Activated naive CD4-positive, alpha-beta T cell treated with anti-CD3 and anti-CD28 coated beads, Interleukin-2, amount 10 ng/mL, durations not matched to agents 7 days and 5 days (primary cell): ENCODE measurements around the gene CRBN.
A peak's percentile ranks its signal among the peaks of the same experiment; 100 is the strongest.

ENCODE experiments used
- CTCF ChIA-PET: fragments of 350-600 bp; sonication (Branson Sonifier 250); formaldehyde crosslinking; loops from one replicate; lab custom pipeline; 2021; ENCODE audit warnings: antibody characterized with exemption; lab: Charles Lee
- DNase-seq: peaks from one replicate; pipeline ENCODE4 v3.0.0-alpha.2; 2020
- H3K27ac Mint-ChIP-seq: one replicate; pipeline ENCODE4 v1.8.0; 2021; ENCODE audit warnings: mild to moderate bottlenecking, moderate library complexity, mixed read lengths
- H3K27me3 Mint-ChIP-seq: one replicate; pipeline ENCODE4 v1.8.0; 2021; ENCODE audit warnings: mild to moderate bottlenecking, mixed read lengths
- H3K36me3 Mint-ChIP-seq: one replicate; pipeline ENCODE4 v1.8.0; 2021; ENCODE audit warnings: mixed read lengths
- H3K4me1 Mint-ChIP-seq: one replicate; pipeline ENCODE4 v1.8.0; 2021; ENCODE audit warnings: mixed read lengths
- H3K4me3 Mint-ChIP-seq: one replicate; pipeline ENCODE4 v1.8.0; 2021; ENCODE audit warnings: mild to moderate bottlenecking, moderate library complexity, mixed read lengths
- H3K9me3 Mint-ChIP-seq: one replicate; pipeline ENCODE4 v1.8.0; 2021; ENCODE audit warnings: mixed read lengths

The CRBN gene

GRCh38 chr3:3191675-3192285 lies 12.3 kb upstream of the CRBN start:
- H3K4me1 Mint-ChIP-seq, result peaks cover 27% of the 10 kb centered on the region
- no peaks in the 10 kb centered on the region for H3K9me3 Mint-ChIP-seq
- CTCF ChIA-PET, result interaction anchor here (1.0 to 1.3 kb wide), 3 partner anchors 9 to 10 kb away, joined by 3 to 5 read pairs (median 5); no protein-coding TSS in a partner anchor
- peak overlapping the region; percentile 83 for H3K27ac Mint-ChIP-seq
- DNase-seq, result peak; percentile 24
- H3K4me3 Mint-ChIP-seq, result no peak overlapping the region
- H3K36me3 Mint-ChIP-seq, result no peaks in the 10 kb centered on the region
- H3K27me3 Mint-ChIP-seq, result no peaks in the 10 kb centered on the region

DNA sequence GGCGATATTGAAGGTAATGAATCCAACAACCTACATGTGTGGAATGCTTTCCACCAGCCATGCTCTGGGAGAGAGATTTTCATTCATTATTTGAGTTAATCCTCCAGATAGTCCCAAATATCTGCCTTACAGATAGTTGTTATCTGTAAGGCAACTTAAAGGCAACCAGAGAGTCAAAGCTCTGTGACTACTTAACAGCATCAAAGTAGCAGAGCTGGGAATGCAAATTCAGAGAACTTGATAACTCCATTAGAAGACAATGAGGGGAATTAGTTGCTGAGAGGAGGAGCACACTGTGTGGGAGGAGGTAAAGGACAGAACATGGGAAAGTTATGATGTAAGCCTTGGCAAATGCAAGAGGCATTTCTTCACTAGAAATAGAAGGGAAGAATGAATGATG lies 10.5 kb upstream of the CRBN start:
- Mint-ChIP-seq H3K4me1 (peaks cover 27% of the 10 kb centered on the region), H3K4me3 (no peak overlapping the region), H3K9me3 (peaks cover 5% of the 10 kb centered on the region), H3K27ac (no peak overlapping the region), H3K27me3 (no peaks in the 10 kb centered on the region), H3K36me3 (no peaks in the 10 kb centered on the region)
- DNase-seq, result no peak
- CTCF ChIA-PET, result no interaction called here

DNA sequence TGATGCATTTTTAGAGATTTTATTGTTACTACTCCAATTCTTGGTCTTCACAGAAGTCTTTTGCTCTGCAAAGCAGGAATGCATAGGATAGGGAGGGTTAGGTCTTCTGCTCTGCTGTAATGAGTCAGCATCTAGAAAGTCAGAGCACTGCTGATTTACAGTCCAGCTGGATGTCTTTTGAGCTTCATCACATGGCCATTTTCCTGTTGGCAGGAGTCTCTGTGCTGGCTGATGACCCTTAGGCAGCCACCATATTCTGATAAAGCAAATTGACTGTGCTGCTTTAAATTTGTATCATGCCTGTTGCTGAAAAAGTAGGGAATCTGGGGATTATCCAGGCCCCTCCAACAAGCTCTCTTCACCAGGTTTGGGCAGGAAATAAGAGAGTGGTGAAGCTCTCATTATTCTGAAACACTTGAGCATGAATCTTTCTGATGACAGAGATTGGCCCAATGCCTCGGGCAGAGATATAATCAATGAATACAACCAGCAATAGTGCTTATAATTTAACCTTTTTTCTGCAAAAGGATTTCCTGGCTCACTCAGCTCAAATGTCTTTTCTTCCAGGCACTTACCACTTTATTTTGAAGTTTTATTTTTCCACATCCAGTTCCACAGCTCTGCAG lies 9.7 kb upstream of the CRBN start:
- Mint-ChIP-seq H3K27me3 (no peaks in the 10 kb centered on the region), H3K27ac (no peak overlapping the region), H3K4me1 (peaks cover 27% of the 10 kb centered on the region), H3K4me3 (no peak overlapping the region), H3K9me3 (peaks cover 5% of the 10 kb centered on the region), H3K36me3 (no peaks in the 10 kb centered on the region)
- CTCF ChIA-PET, result interaction anchor here (1.2 kb wide), 1 partner anchor 11 kb away, joined by 4 read pairs; no protein-coding TSS in a partner anchor
- DNase-seq, result no peak

DNA sequence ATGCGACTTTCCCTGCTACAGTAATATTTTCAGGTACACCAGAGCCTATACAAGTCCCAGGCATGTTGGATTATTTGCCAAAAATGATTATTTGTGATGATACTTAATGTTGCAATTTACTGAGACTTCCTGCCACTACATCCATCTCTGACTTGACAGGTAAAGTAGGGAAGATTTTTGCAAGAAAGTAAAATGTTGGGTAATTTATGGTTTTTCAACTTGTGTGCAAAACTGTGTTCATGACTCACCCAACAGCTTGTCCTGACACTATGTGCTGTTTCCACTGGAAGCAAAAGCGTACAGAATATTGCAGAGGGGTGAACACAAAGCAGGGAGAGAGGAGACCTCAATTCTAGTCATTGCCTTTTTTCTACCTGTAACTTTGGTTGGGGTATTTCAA lies 5.4 kb upstream of the CRBN start:
- peaks cover 5% of the 10 kb centered on the region for H3K9me3 Mint-ChIP-seq
- peaks cover 9% of the 10 kb centered on the region for H3K27me3 Mint-ChIP-seq
- H3K4me3 Mint-ChIP-seq, result no peak overlapping the region
- H3K4me1 Mint-ChIP-seq, result peaks cover 12% of the 10 kb centered on the region
- CTCF ChIA-PET, result no interaction called here
- DNase-seq, result no peak
- H3K27ac Mint-ChIP-seq, result no peak overlapping the region
- H3K36me3 Mint-ChIP-seq, result no peaks in the 10 kb centered on the region

- peaks cover 9% of the 10 kb centered on the region for H3K27me3 Mint-ChIP-seq
- CTCF ChIA-PET, result interaction anchor here (0.7 to 1.6 kb wide), 2 partner anchors 13 to 20 kb away, joined by 3 to 5 read pairs; no protein-coding TSS in a partner anchor
- H3K4me3 Mint-ChIP-seq, result peak overlapping the region; percentile 93
- H3K27ac Mint-ChIP-seq, result no peak overlapping the region
- peaks cover 26% of the 10 kb centered on the region for H3K36me3 Mint-ChIP-seq
- no peak for DNase-seq
- H3K9me3 Mint-ChIP-seq, result no peaks in the 10 kb centered on the region
- peaks cover 43% of the 10 kb centered on the region for H3K4me1 Mint-ChIP-seq
Observed at GRCh38 chr3:3180456-3180855, 965 bp upstream of the CRBN start.

DNA sequence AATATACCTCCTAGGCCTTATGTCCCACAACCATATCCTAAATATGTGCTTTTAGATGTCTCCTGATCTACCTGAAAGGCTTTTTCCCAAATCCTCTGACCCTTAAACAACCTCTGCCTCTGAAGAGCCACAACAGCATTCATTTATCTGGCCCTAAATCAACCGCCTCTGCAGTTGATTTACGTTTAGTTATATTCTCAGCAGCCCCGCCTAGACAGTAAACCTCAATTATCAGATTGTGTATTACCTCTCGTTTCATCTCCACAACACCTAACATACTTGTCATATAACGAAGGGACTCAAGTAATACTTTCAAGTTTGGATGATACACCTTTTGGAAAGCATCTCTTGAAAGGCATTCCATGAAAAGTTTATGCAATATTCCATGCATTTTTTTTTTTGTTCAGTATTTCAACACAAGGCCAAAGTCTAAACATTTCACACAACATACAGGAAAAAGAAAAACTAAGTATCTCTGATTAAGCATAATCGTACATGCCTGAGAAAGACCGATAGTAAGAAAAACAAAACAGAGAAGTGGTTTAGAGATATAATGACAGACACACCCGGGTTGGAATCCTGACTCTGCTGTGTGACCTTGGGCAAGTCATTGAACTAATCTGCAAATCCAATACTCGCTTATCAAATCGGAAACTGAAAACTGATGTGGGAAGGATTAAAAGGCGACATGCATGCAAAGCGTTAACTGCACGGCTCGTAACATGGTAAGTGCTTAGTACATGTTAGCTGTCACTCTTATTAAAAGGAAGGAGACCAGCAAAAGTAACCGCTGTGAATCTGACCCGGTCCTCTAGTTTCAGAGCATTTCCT lies 778 bp downstream of the CRBN start:
- DNase-seq, result no peak
- Mint-ChIP-seq H3K27me3 (peaks cover 9% of the 10 kb centered on the region), H3K9me3 (no peaks in the 10 kb centered on the region), H3K27ac (peak overlapping the region; percentile 90), H3K4me3 (peak overlapping the region; percentile 93), H3K36me3 (peaks cover 39% of the 10 kb centered on the region), H3K4me1 (peaks cover 59% of the 10 kb centered on the region)
- CTCF ChIA-PET, result interaction anchor here (1.0 kb wide), 1 partner anchor 1112 kb away, joined by 3 read pairs; no protein-coding TSS in a partner anchor

DNA sequence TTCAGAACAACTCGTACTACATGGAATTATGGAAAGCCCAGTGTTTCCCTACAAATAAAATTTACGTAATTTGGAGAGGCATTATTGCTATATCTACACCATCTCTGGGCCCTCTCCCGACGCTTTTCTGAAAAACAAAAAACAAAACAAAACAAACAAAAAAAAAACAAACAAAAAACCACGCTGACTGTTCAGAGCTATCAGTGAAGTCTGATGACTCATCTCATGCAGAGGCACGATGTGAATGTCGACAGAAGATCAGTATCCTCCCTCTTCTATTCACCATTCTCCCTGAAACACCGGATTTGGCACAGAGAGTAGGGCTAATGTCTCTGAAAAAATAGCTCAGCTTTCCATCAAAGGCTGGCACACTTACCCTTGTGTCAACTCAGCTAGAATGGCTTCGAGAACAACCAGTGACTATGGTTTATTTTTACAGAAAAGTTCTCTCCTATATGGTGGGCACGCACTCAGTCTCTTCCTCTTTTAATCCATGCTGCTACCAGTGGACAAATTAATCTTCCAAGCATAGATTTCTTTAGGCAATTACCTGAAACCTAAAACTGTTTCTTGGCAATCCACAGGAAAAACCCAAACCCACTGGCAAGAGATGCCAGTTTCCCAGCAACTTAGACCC lies 1.5 kb downstream of the CRBN start:
- Mint-ChIP-seq H3K9me3 (no peaks in the 10 kb centered on the region), H3K36me3 (peaks cover 46% of the 10 kb centered on the region), H3K27ac (peak overlapping the region; percentile 90), H3K4me1 (peaks cover 66% of the 10 kb centered on the region), H3K4me3 (peak overlapping the region; percentile 93), H3K27me3 (peaks cover 9% of the 10 kb centered on the region)
- CTCF ChIA-PET, result interaction anchor here (0.6 to 1.0 kb wide), 3 partner anchors 14 to 1143 kb away, joined by 3 to 4 read pairs (median 4); no protein-coding TSS in a partner anchor
- DNase-seq, result peak; percentile 27

DNA sequence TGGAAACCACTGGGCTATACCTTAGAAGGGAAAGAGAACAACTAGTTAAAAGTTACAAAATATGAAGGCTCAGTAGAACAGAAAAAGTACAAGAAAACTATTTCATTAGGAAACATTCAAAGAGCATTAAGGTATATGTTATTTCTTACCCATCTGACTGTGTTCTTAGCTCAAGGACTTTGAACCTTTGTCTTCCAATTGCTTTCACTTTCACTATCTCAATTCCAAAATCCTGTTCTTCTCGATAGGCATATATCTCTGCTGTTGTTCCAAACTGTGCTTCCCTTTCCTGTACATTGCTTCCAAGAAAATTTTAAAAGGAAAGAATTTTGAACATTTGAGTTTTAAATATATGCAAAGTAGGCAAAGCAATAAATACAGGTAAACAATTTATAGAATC lies 6.9 kb downstream of the CRBN start:
- peak overlapping the region; percentile 80 for H3K4me3 Mint-ChIP-seq
- H3K36me3 Mint-ChIP-seq, result peaks cover 59% of the 10 kb centered on the region
- H3K4me1 Mint-ChIP-seq, result peaks cover 71% of the 10 kb centered on the region
- peak overlapping the region; percentile 95 for H3K27ac Mint-ChIP-seq
- no peaks in the 10 kb centered on the region for H3K9me3 Mint-ChIP-seq
- no peaks in the 10 kb centered on the region for H3K27me3 Mint-ChIP-seq
- CTCF ChIA-PET, result interaction anchor here (1.4 kb wide), 1 partner anchor 28 kb away, joined by 4 read pairs; no protein-coding TSS in a partner anchor
- no peak for DNase-seq

GRCh38 chr3:3170998-3171397 lies 8.5 kb downstream of the CRBN start:
- H3K27me3 Mint-ChIP-seq, result no peaks in the 10 kb centered on the region
- no peak for DNase-seq
- peak overlapping the region; percentile 95 for H3K27ac Mint-ChIP-seq
- H3K4me1 Mint-ChIP-seq, result peaks cover 56% of the 10 kb centered on the region
- H3K36me3 Mint-ChIP-seq, result peaks cover 59% of the 10 kb centered on the region
- no peaks in the 10 kb centered on the region for H3K9me3 Mint-ChIP-seq
- H3K4me3 Mint-ChIP-seq, result peak overlapping the region; percentile 41
- CTCF ChIA-PET, result interaction anchor here (0.7 to 1.3 kb wide), 3 partner anchors 11 to 43 kb away, joined by 3 to 4 read pairs (median 4); no protein-coding TSS in a partner anchor

DNA sequence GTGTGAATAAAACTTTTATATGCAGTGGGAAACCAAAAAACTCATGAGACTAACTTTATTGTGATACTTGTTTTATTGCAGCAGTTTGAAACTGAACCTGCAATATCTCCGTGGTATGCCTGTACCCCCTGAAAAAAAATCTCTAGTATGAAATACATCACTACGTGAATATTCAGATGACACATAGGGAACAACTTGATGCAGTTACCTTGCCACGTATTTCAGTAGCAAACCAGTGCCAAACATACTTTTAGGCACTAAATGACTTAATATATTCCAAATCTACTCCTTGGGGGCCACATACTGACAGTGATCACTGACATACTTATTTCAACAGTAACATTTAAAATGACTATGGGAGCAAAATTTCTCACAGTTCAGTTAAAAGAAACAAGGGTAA lies 13.8 kb downstream of the CRBN start:
- CTCF ChIA-PET, result no interaction called here
- DNase-seq, result no peak
- no peaks in the 10 kb centered on the region for H3K9me3 Mint-ChIP-seq
- peaks cover 6% of the 10 kb centered on the region for H3K4me1 Mint-ChIP-seq
- H3K27me3 Mint-ChIP-seq, result no peaks in the 10 kb centered on the region
- no peak overlapping the region for H3K4me3 Mint-ChIP-seq
- peaks cover 58% of the 10 kb centered on the region for H3K36me3 Mint-ChIP-seq
- no peak overlapping the region for H3K27ac Mint-ChIP-seq

- CTCF ChIA-PET, result no interaction called here
- no peak for DNase-seq
Observed at GRCh38 chr3:3165241-3165640, 14.2 kb downstream of the CRBN start.

DNA sequence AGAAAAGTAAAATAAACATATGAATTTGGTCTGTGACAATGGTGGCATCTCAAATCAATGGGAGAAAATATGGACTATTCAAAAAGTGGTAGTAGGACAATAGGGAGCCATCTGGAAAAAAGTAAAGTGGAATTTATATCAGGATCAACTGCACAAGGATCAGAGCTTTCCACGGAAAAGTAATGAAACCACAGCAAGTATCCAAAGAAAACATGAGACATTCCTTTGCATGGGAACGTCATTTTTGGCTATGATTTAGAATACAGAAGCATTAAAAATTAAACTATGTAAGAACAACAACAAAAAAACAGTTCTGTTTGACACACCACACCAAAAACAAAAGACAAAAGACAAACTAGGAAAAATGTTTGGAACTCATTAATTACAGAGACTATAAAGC lies 18.7 kb downstream of the CRBN start:
- CTCF ChIA-PET, result interaction anchor here (1.2 kb wide), 1 partner anchor 9 kb away, joined by 3 read pairs; no protein-coding TSS in a partner anchor
- H3K36me3 Mint-ChIP-seq, result peaks cover 69% of the 10 kb centered on the region
- H3K4me3 Mint-ChIP-seq, result no peak overlapping the region

More at GRCh38 chr3:3165241-3165640, 14.2 kb downstream of the CRBN start:
- H3K27me3 Mint-ChIP-seq, result no peaks in the 10 kb centered on the region
- H3K27ac Mint-ChIP-seq, result no peak overlapping the region
- no peak overlapping the region for H3K4me3 Mint-ChIP-seq
- no peaks in the 10 kb centered on the region for H3K9me3 Mint-ChIP-seq
- H3K36me3 Mint-ChIP-seq, result peaks cover 60% of the 10 kb centered on the region
- H3K4me1 Mint-ChIP-seq, result peaks cover 2% of the 10 kb centered on the region

DNA sequence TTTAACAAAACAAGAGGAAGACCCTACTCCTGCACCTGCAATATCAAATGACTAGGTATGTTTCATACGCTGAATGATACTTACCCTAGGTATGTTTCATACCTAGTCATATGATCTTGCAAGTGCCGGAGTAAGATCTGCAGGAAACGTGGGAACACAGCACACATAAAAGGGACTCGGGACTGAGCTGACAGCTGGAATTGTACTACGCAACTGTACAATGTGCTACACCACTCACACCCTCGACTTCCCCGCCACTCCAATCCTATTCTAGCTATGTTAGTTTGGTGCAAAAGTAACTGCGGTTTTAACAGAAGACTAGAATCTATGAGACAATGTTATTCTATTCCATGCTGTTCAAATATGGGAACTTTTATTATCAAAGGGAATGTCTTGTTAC lies 22.0 kb downstream of the CRBN start:
- CTCF ChIA-PET, result no interaction called here
- no peak for DNase-seq
- Mint-ChIP-seq H3K27me3 (no peaks in the 10 kb centered on the region), H3K27ac (no peak overlapping the region), H3K4me3 (no peak overlapping the region), H3K36me3 (peaks cover 61% of the 10 kb centered on the region), H3K9me3 (no peaks in the 10 kb centered on the region), H3K4me1 (no peaks in the 10 kb centered on the region)

More for the DNA sequence above, 18.7 kb downstream of the CRBN start:
- Mint-ChIP-seq H3K27ac (peak overlapping the region; percentile 59), H3K27me3 (no peaks in the 10 kb centered on the region), H3K4me1 (no peaks in the 10 kb centered on the region), H3K9me3 (no peaks in the 10 kb centered on the region)
- no peak for DNase-seq
